Fibroblast of peridontal ligament (primary cell): ENCODE data around the gene PDGFRB.

Experiments
- DNase-seq: peaks from one replicate; pipeline ENCODE4 v3.0.0-alpha.2; 2010; ENCODE audit errors: extremely low read depth

PDGFRB gene

GRCh38 chr5:150155258-150156026 lies at the start of gene PDGFRB:
Gene PDGFRB (minus strand): TSS chr5:150155845. CDS start chr5:150137047, 18,798 bp downstream.
- DNase-seq, result peak; percentile 96

GRCh38 chr5:150204590-150204960 lies 48.9 kb upstream of the PDGFRB start:
- no peak for DNase-seq

GRCh38 chr5:150203832-150204589 lies 48.4 kb upstream of the PDGFRB start:
- DNase-seq, result no peak

GRCh38 chr5:150202501-150202900 lies 46.9 kb upstream of the PDGFRB start:
- DNase-seq, result no peak

- DNase-seq, result no peak
These were observed 41.8 kb upstream of the PDGFRB start for GRCh38 chr5:150197476-150197875.

GRCh38 chr5:150196986-150197385 lies 41.3 kb upstream of the PDGFRB start:
- no peak for DNase-seq

GRCh38 chr5:150196514-150196913 lies 40.9 kb upstream of the PDGFRB start:
- DNase-seq, result no peak

- no peak for DNase-seq
These were observed 40.3 kb upstream of the PDGFRB start for GRCh38 chr5:150195736-150196485.

GRCh38 chr5:150192462-150192861 lies 36.8 kb upstream of the PDGFRB start:
- no peak for DNase-seq

GRCh38 chr5:150190987-150191386 lies 35.3 kb upstream of the PDGFRB start:
- DNase-seq, result no peak

- DNase-seq, result no peak
These were observed 34.9 kb upstream of the PDGFRB start for GRCh38 chr5:150190503-150190979.

GRCh38 chr5:150189728-150190502 lies 34.3 kb upstream of the PDGFRB start, which contains the start of gene SLC6A7:
Gene SLC6A7 (plus strand): TSS chr5:150190062. CDS start chr5:150190328, 266 bp downstream.
- no peak for DNase-seq

GRCh38 chr5:150189326-150189725 lies 33.7 kb upstream of the PDGFRB start:
- DNase-seq, result no peak

GRCh38 chr5:150188146-150188842 lies 32.6 kb upstream of the PDGFRB start:
- no peak for DNase-seq

- no peak for DNase-seq
These were observed 31.3 kb upstream of the PDGFRB start for GRCh38 chr5:150186897-150187296.

- DNase-seq, result no peak
These were observed 30.5 kb upstream of the PDGFRB start for GRCh38 chr5:150186137-150186536.

GRCh38 chr5:150184990-150185912 lies 29.6 kb upstream of the PDGFRB start:
- no peak for DNase-seq

GRCh38 chr5:150184006-150184405 lies 28.4 kb upstream of the PDGFRB start:
- DNase-seq, result no peak

- no peak for DNase-seq
These were observed 27.8 kb upstream of the PDGFRB start for GRCh38 chr5:150183436-150183835.

GRCh38 chr5:150182774-150183173 lies 27.1 kb upstream of the PDGFRB start:
- no peak for DNase-seq
